Heart left ventricle (tissue), 16 donors: ENCODE data around the gene SIK1. TPM values are rescaled to one million over a fixed set of nuclear protein-coding genes. Genes with fewer than 3 reads are reported as not detected.

Experiments
- ATAC-seq, 4 donors: fragments of 200-7000 bp; cut with Tn5 transposase; one replicate each; pipeline ENCODE4 v1.9.1; 2020 to 2022; ENCODE audit warnings: moderate library complexity in 4 of 4, mild to moderate bottlenecking in 3 of 4, moderate number of reproducible peaks in 1 of 4
- DNase-seq, 5 donors: peaks; one replicate each; pipeline ENCODE4 v3.0.0-alpha.2; 2020
- H3K27ac ChIP-seq, 12 donors: fragments of 200-600 bp; sonication (generic) in 4 of 12; one replicate each; pipeline versions ENCODE4 v1.5.0 to v1.8.0; 2016 to 2022; ENCODE audit warnings: mild to moderate bottlenecking in 2 of 12
- H3K27me3 ChIP-seq, 9 donors: fragments of 200-600 bp; sonication (generic) in 2 of 9; one replicate each; pipeline versions ENCODE4 v1.5.1 to v1.8.0; 2016 to 2022; ENCODE audit warnings: mild to moderate bottlenecking in 3 of 9
- H3K36me3 ChIP-seq, 9 donors: fragments of 200-600 bp; sonication (generic) in 2 of 9; one replicate each; pipeline versions ENCODE4 v1.5.0 to v1.8.0; 2018 to 2022; ENCODE audit warnings: mild to moderate bottlenecking in 2 of 9
- H3K4me1 ChIP-seq, 12 donors: fragments of 200-600 bp; sonication (generic) in 4 of 12; one replicate each; pipeline versions ENCODE4 v1.5.0 to v1.8.0; 2016 to 2022; ENCODE audit warnings: mild to moderate bottlenecking in 3 of 12
- H3K4me3 ChIP-seq, 12 donors: fragments of 200-600 bp; sonication (generic) in 4 of 12; one replicate each; pipeline versions ENCODE4 v1.5.0 to v1.8.0; 2017 to 2022; ENCODE audit warnings: mild to moderate bottlenecking in 9 of 12, moderate library complexity in 4 of 12
- H3K9me3 ChIP-seq, 12 donors: fragments of 200-600 bp; sonication (generic) in 4 of 12; one replicate each; pipeline versions ENCODE4 v1.5.0 to v1.8.0; 2016 to 2022; ENCODE audit warnings: mild to moderate bottlenecking in 1 of 12
- CTCF ChIP-seq, 12 donors: fragments of 200-600 bp; sonication (generic) in 4 of 12; IDR thresholded peaks; one replicate each; pipeline versions ENCODE4 v1.5.0 to v1.8.0; 2018 to 2022; ENCODE audit warnings: antibody characterized with exemption in 12 of 12, mild to moderate bottlenecking in 5 of 12
- POLR2A ChIP-seq, 2 donors: fragments of 450-650 bp; IDR thresholded peaks; one replicate each; pipeline ENCODE4 v1.6.1; 2017; ENCODE audit warnings: antibody characterized with exemption in 2 of 2, mild to moderate bottlenecking in 2 of 2, moderate library complexity in 2 of 2
- WGBS, 4 donors: extraction: QIAGEN DNeasy Blood & Tissue Kit in 2 of 4; methylation state at CpG; one replicate each; pipeline versions ENCODE4 v1.1.5 to v1.1.7; 2013 to 2018; 5-methylcytosine and 5-hydroxymethylcytosine counted together
- intact Hi-C, 10 donors: fragments of 100-400 bp; cut with DNase I; formaldehyde crosslinking; loops; one replicate each; pipeline versions ENCODE4 v1.11.1 to v1.14.2; 2022
- polyA plus RNA-seq, 2 donors: library from polyadenylated mRNA; stranded (reverse); fragments of 200-250 nt; gene quantifications; one replicate each; pipeline ENCODE4 v1.2.3, GENCODE V29; 2013
- total RNA-seq, 9 donors: library from RNA; depleted of rRNA in 2 of 9; stranded (reverse); fragments of >200 nt in 2 of 9; fragmentation: NEBNext Ultra II Directional in 3 of 9; extraction: Animal tissue kit (Norgen Biotek cat#: 25700) in 3 of 9; gene quantifications; one replicate each; pipeline versions ENCODE4 v1.1.0 to v1.2.4, GENCODE V29; 2016 to 2023
- donor health status: ischemic (EF 13 %, LVEDD 7.1; RV severe dilation, severe dysfunction).
- donor health status: healthy with polysubstance abuse.
- donor health status: DM: no; HTN: yes; CAD: no.
- donor health status: DM: no; HTN: no; CAD: no.
- donor health status: ischemic (EF 25% LVEDD 6.9; RV normal size, moderate dysfunction).
- donor health status: ischemic (EF 25% LVEDD 5.7; RV mildly dilated, moderate dysfunction).
- donor health status: healthy.
- donor health status: DM: yes; HTN: yes; CAD: no.
- donor health status: ischemic (EF 35%, LVEDD 5.7; RV mildly dilated, moderate dysfunction).
- donor health status: nonischemic (EF 11% LVEDD 7.7; RV severe dilation, severe dysfunction).
- donor health status: DM: yes; HTN: yes; CAD: no.
- donor health status: PGD.
- donor health status: ischemic (EF 29% LVEDD 5.4; RV normal size, mild dysfunction).
- donor health status: nonischemic (EF 23%, LVEDD 6.1; RV moderate dilation, normal function).

Gene SIK1
- total and polyA plus RNA-seq, 11 donors = 0.38 to 53.5 (median 5.4) TPM

DNA sequence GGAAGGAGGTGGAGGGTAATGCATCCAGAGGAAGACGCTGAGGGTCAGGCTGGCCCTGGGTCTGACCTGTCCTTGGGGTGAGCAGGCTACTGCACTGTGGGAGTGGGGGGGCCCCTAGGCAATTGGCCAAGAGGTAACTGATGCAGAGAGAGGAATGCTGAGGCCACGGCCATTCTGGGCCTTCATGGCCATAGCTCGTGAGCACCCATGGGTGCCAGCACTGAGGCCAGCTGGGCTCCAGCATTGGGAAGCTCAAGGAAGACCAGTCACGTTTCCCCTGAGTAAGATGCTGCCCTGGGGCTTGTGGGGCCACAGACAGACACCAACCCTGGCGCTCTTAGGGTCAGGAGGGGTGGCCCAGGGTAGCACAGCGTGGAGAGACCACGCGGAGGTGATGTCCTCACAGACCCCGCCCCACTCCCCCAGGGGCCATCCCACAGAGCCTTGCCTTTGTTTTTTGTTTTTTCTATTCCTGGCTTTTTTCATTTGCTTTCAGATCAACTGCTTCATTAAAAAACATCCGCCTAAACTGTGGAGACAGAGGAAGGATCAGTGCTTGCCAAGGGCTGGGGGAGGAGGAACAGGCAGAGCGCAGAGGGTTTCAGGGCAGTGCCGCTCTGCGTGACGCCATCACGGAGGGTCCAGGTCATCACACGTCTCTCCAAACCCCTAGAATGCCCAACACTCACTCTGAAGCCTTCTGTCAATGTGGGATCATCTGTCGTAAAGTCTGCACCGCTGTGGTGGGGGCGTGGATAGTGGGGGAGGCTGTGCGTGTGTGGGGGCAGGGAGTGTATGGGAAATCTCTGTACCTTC, 61.1 kb downstream of the SIK1 start:
- DNase-seq (no peak), ATAC-seq (no peak)
- Histone ChIP-seq H3K27me3 (no peaks in the 10 kb centered on the region), H3K27ac (peak overlapping the region in 7 of 12 donors; percentile 2 to 42 (median 26)), H3K4me1 (peaks cover 0 to 34% (median 22%) of the 10 kb centered on the region in 12 donors), H3K4me3 (no peak overlapping the region), H3K9me3 (no peaks in the 10 kb centered on the region), H3K36me3 (no peaks in the 10 kb centered on the region)
- intact Hi-C loops = loop anchor here in 1 of 10 donors (2.0 kb wide), 1 partner anchor 31 kb away; no protein-coding TSS in a partner anchor
- WGBS, 4 donors = 60 to 71% (median 65%) methylated on average over 19 to 20 of the region's 20 CpGs
- TF ChIP-seq CTCF (IDR thresholded peaks at IDR 0.05) (no peak), POLR2A (IDR thresholded peaks at IDR 0.05) (no peak)

- no peaks in the 10 kb centered on the region for H3K27me3 ChIP-seq
- DNase-seq (no peak), ATAC-seq (no peak)
- peaks cover 0 to 40% (median 24%) of the 10 kb centered on the region in 12 donors for H3K4me1 ChIP-seq
- TF ChIP-seq POLR2A (IDR thresholded peaks at IDR 0.05) (no peak), CTCF (IDR thresholded peaks at IDR 0.05) (no peak)
- intact Hi-C loops = no loop called here
- H3K4me3 ChIP-seq = no peak overlapping the region
- no peaks in the 10 kb centered on the region for H3K9me3 ChIP-seq
- no peak overlapping the region for H3K27ac ChIP-seq
- WGBS, 4 donors = 69 to 70% (median 70%) methylated on average over 16 to 18 of the region's 18 CpGs
- H3K36me3 ChIP-seq = no peaks in the 10 kb centered on the region
Observed at GRCh38 chr21:43364851-43365424, 62.0 kb downstream of the SIK1 start.

Other genes starting within 250 kb of the SIK1 start
- gene HSF2BP, start 232.4 kb upstream of the SIK1 start, total RNA-seq = under 1 TPM in 1 of 9 donors, not detected in 8; 0.32 TPM
- under 1 TPM; 0.08 to 0.19 TPM for gene HSF2BP, start 232.4 kb upstream of the SIK1 start, polyA plus RNA-seq
- 10 to 100 TPM in 4 of 9 donors, 1 to 10 TPM in 5; 6.6 to 16.1 (median 9.5) TPM for gene RRP1B, start 232.4 kb upstream of the SIK1 start, total RNA-seq
- gene RRP1B, start 232.4 kb upstream of the SIK1 start, polyA plus RNA-seq = 1 to 10 TPM; 3.6 to 9.8 TPM